ENCODE results near the gene SWSAP1.
A peak's percentile ranks its signal among the peaks of the same experiment; 100 is the strongest.

Gene SWSAP1

GRCh38 chr19:11416346-11417052 is 42.0 kb downstream of the SWSAP1 start:
- DNase-seq, result no peak

- no peak for DNase-seq
Observed at GRCh38 chr19:11418094-11418548, 43.7 kb downstream of the SWSAP1 start.

- DNase-seq, result no peak
Observed at GRCh38 chr19:11418549-11419506, 44.4 kb downstream of the SWSAP1 start, which contains the start of gene RGL3. RGL3 (minus strand) TSS chr19:11419314; CDS start chr19:11419278, 36 bp downstream.

GRCh38 chr19:11420429-11421370 is 46.2 kb downstream of the SWSAP1 start:
- DNase-seq, result no peak

- DNase-seq, result no peak
Observed at GRCh38 chr19:11421371-11422098, 47.1 kb downstream of the SWSAP1 start.

GRCh38 chr19:11422163-11423065 is 47.9 kb downstream of the SWSAP1 start:
- peak; percentile 43 for DNase-seq

- DNase-seq, result no peak
Observed at GRCh38 chr19:11423164-11423790, 48.8 kb downstream of the SWSAP1 start.

- no peak for DNase-seq
Observed at GRCh38 chr19:11423791-11424181, 49.3 kb downstream of the SWSAP1 start.
